Lower leg skin (tissue), 4 donors: ENCODE data around the gene PNCK. TPM values are rescaled to one million over a fixed set of nuclear protein-coding genes. Genes with fewer than 3 reads are reported as not detected.

Experiments
- DNase-seq, 2 donors: peaks; one replicate each; pipeline ENCODE4 v3.0.0-alpha.2; 2019; ENCODE audit warnings: low spot score in 2 of 2
- H3K4me3 ChIP-seq: fragments of 200-600 bp; sonication (generic); 2 replicates; pipeline ENCODE4 v1.5.1; 2017; ENCODE audit warnings: mild to moderate bottlenecking, low read depth; ENCODE audit not compliant: poor library complexity, severe bottlenecking
- POLR2A ChIP-seq, 2 donors: fragments of 450-650 bp; IDR thresholded peaks; one replicate each; pipeline ENCODE4 v1.6.1; 2016 to 2017; ENCODE audit warnings: antibody characterized with exemption in 2 of 2, mild to moderate bottlenecking in 1 of 2, moderate library complexity in 1 of 2
- WGBS, 2 donors: methylation state at CpG; one replicate each; pipeline ENCODE4 v1.1.5; 2018; 5-methylcytosine and 5-hydroxymethylcytosine counted together
- intact Hi-C: fragments of 100-400 bp; cut with DNase I; formaldehyde crosslinking; loops from one replicate; pipeline ENCODE4 v1.15.0; 2023; ENCODE audit warnings: low total_unique reads
- total RNA-seq, 4 donors: library from RNA; depleted of rRNA; stranded (reverse); fragments of >200 nt; gene quantifications; one replicate each; pipeline ENCODE4 v1.1.0, GENCODE V29; 2016
- TF ChIP-seq, protein P1 (sequence below), 3 donors: fragments of 450-650 bp; IDR thresholded peaks; one replicate each; pipeline ENCODE4 v1.5.1; 2016; ENCODE audit warnings: antibody characterized with exemption in 3 of 3, mild to moderate bottlenecking in 3 of 3, moderate library complexity in 2 of 3

The PNCK gene
- total RNA-seq, 4 donors from 2014 or later: 0.76 to 6.7 (median 2.1) TPM

DNA sequence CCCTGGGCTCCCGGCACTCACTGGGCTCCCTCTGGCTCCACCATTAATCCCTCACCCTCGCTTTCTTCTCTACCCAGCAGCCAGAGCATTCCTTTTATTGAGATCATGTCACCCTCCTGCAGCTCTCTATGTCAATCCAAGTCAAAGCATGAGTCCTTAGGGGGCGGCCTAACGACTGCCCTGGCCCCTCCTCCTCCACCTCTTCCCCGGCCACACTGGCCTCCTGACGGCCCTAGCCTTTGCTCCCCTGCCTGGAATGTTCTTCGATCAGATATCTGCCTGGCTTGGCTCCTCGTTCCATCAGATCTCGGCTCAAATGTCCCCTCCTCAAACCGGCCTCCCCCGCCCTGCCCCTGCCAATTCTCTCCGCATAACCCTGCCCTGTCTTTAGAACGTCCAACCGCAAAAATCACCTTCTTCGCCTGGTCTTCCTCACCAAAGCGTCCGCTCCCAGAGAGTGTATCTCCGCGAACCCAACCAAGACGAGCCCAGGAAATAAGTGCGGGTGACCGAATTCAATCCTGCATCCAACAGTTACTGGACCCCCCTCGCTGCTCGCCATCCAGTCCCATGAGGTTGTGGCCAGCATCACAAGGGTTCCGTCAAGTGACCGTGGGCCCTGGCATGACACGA lies 722 bp upstream of the PNCK start:
- peak in 1 of 2 donors; percentile 76 for DNase-seq
- TF ChIP-seq POLR2A (IDR thresholded peaks at IDR 0.05): no peak
- TF ChIP-seq, protein P1, sequence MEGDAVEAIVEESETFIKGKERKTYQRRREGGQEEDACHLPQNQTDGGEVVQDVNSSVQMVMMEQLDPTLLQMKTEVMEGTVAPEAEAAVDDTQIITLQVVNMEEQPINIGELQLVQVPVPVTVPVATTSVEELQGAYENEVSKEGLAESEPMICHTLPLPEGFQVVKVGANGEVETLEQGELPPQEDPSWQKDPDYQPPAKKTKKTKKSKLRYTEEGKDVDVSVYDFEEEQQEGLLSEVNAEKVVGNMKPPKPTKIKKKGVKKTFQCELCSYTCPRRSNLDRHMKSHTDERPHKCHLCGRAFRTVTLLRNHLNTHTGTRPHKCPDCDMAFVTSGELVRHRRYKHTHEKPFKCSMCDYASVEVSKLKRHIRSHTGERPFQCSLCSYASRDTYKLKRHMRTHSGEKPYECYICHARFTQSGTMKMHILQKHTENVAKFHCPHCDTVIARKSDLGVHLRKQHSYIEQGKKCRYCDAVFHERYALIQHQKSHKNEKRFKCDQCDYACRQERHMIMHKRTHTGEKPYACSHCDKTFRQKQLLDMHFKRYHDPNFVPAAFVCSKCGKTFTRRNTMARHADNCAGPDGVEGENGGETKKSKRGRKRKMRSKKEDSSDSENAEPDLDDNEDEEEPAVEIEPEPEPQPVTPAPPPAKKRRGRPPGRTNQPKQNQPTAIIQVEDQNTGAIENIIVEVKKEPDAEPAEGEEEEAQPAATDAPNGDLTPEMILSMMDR (IDR thresholded peaks at IDR 0.05): no peak
- 78 to 84% methylated on average over 27 of the region's 27 CpGs for WGBS, 2 donors
- H3K4me3 ChIP-seq: no peak overlapping the region
- intact Hi-C loops: no loop called here

- no peak for TF ChIP-seq POLR2A (IDR thresholded peaks at IDR 0.05)
- H3K4me3 ChIP-seq: no peak overlapping the region
- intact Hi-C loops: no loop called here
- DNase-seq: peak in 1 of 2 donors; percentile 83
- 65 to 69% methylated on average over 12 to 46 of the region's 53 CpGs for WGBS, 2 donors
Observed at GRCh38 chrX:153672531-153673427, 834 bp downstream of the PNCK start.

- 90 to 92% methylated on average over 11 to 27 of the region's 27 CpGs for WGBS, 2 donors
- peak in 1 of 2 donors; percentile 78 for DNase-seq
- TF ChIP-seq POLR2A (IDR thresholded peaks at IDR 0.05): no peak
- TF ChIP-seq, protein P1 (IDR thresholded peaks at IDR 0.05): no peak
- intact Hi-C loops: no loop called here
- no peak overlapping the region for H3K4me3 ChIP-seq
Observed at GRCh38 chrX:153671589-153672530, 1.8 kb downstream of the PNCK start.

DNA sequence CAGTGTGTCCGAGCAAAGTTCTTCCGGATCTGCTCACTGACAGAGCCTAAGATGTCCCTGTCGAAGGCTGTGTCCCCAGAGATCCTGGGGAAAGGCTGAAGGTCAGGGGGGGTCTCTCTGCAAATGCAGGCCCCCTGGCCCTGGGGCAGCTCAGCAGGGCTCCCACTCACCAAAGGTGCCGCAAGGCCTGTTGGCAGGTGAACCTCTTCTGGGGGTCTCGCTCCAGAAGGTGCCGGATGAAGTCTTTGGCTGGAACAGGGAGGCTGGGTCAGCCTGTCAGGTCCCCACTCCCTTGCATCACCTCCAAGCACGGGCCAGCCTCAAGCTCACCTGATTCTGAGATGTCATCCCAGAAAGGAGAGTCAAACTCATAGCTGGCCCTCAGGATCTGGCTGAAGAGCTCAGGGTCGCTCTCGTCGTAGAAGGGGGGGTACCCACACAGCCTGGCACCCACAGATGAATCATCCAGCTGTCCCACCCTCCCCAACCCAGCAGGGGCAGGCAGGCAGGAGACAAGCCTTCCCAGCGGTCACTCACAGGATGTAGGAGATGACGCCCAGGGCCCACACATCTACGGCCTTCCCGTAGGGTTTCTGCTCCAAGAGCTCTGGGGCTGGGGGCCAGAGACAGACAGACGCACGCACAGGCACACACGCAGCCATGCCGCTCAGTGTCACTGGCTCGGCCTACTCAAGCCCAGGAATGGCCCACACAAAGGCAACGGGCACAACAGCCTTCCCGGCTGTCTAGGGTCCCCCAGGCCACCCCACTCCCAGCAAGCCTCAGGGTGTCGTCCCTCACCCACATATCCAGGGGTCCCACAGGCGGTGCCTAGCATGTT lies 2.6 kb downstream of the PNCK start:
- TF ChIP-seq, protein P1 (IDR thresholded peaks at IDR 0.05): no peak
- no peak for TF ChIP-seq POLR2A (IDR thresholded peaks at IDR 0.05)
- 89 to 100% methylated on average over 1 to 23 of the region's 23 CpGs for WGBS, 2 donors
- DNase-seq: peak in 1 of 2 donors; percentile 39
- H3K4me3 ChIP-seq: no peak overlapping the region
- intact Hi-C loops: no loop called here

DNA sequence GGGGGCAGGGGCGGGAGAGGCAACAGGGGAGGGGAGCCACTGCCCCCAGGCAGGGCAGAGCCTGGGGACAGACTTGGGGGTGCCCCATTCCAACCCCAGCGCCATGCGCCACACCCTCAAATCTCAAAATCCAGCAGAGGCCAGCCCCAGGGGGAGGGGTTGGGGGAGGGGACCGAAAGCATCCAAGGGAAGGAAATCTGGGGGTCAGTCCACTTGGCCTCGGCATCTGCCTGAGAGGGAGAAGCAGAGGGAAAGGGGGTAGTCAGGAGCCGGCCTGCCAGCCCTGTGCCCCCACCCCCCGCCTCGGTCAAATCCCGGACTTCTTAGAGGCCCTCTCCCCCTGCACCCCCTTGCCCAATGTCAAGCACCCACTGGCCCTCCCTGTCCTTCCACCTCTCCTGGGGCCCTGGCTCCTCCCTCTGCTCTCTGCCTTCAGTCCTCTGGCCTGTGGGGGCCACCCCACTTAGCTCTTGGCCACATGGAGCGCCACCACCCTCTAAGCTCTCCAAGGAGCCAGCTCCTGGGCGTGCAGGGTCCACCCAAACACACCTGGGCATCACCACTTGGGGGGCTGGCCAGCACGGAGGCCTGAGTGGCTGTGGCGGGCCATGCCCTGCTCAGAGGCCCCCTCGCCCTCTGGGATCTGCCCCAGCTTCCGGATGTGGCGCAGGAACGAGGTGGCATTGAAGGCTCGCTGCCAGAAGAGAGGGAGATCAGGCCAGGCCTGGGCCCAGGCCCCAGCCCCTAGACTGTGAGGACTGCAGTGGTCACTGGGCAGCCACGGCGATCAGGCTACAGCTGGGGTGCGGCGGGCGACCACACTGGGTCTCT lies 3.5 kb downstream of the PNCK start:
- 70 to 81% methylated on average over 7 to 21 of the region's 23 CpGs for WGBS, 2 donors
- intact Hi-C loops: loop anchor here (10.0 kb wide), 1 partner anchor 115 kb away; no protein-coding TSS in a partner anchor
- DNase-seq: peak in 1 of 2 donors; percentile 81
- H3K4me3 ChIP-seq: no peak overlapping the region
- no peak for TF ChIP-seq POLR2A (IDR thresholded peaks at IDR 0.05)
- TF ChIP-seq, protein P1 (IDR thresholded peaks at IDR 0.05): no peak
